Neutrophil (primary cell): ENCODE data around the gene MAN1A2.
"Not testable (repeated sequence)": the region's sequence is repeated elsewhere in the genome, so short reads cannot be mapped to it uniquely, and the experiment has no call there.

Experiments used
- H3K27ac ChIP-seq: fragments of 200-600 bp; sonication (generic); 2 replicates; pipeline ENCODE4 v1.5.1; 2016; ENCODE audit warnings: mild to moderate bottlenecking, moderate library complexity
- H3K27me3 ChIP-seq: fragments of 200-600 bp; sonication (generic); 2 replicates; pipeline ENCODE4 v1.6.0; 2016; ENCODE audit warnings: mild to moderate bottlenecking
- H3K36me3 ChIP-seq: fragments of 200-600 bp; sonication (generic); 2 replicates; pipeline ENCODE4 v1.5.1; 2017
- H3K4me1 ChIP-seq, 2 experiments: fragments of 200-600 bp in 1 of 2; sonication (generic) in 1 of 2; 1 replicate in 1 of 2; 2 replicates in 1 of 2; pipeline versions ENCODE4 v1.5.1 to v1.6.1; 2013 to 2016; ENCODE audit warnings: low read depth in 1 of 2, low read length in 1 of 2, mild to moderate bottlenecking in 1 of 2, moderate library complexity in 1 of 2; ENCODE audit not compliant: control insufficient read depth in 1 of 2, insufficient read depth in 1 of 2
- H3K4me3 ChIP-seq, 2 experiments: fragments of 200-600 bp in 1 of 2; sonication (generic) in 1 of 2; 1 replicate in 1 of 2; 2 replicates in 1 of 2; pipeline ENCODE4 v1.5.1; 2013 to 2016; ENCODE audit warnings: low read depth in 1 of 2, low read length in 1 of 2, mild to moderate bottlenecking in 1 of 2, moderate library complexity in 1 of 2
- H3K9me3 ChIP-seq: fragments of 200-600 bp; sonication (generic); 2 replicates; pipeline ENCODE4 v1.5.1; 2016
- CTCF ChIP-seq: fragments of 200-600 bp; sonication (generic); IDR thresholded peaks from 2 replicates; pipeline ENCODE4 v1.5.1; 2016; ENCODE audit warnings: antibody characterized with exemption

The MAN1A2 gene

GRCh38 chr1:117433943-117434342 is 66.7 kb downstream of the MAN1A2 start:
- no peak for TF ChIP-seq CTCF
- Histone ChIP-seq H3K4me1 (no peaks in the 10 kb centered on the region), H3K9me3 (no peaks in the 10 kb centered on the region), H3K27me3 (no peaks in the 10 kb centered on the region), H3K36me3 (no peaks in the 10 kb centered on the region), H3K4me3 (no peak overlapping the region), H3K27ac (no peak overlapping the region)

GRCh38 chr1:117436513-117436912 is 69.3 kb downstream of the MAN1A2 start:
- no peak overlapping the region for H3K27ac ChIP-seq
- no peak overlapping the region for H3K4me3 ChIP-seq
- no peaks in the 10 kb centered on the region for H3K4me1 ChIP-seq
- H3K9me3 ChIP-seq: no peaks in the 10 kb centered on the region
- no peak for TF ChIP-seq CTCF
- H3K27me3 ChIP-seq: no peaks in the 10 kb centered on the region
- H3K36me3 ChIP-seq: no peaks in the 10 kb centered on the region

GRCh38 chr1:117447661-117448060 is 80.4 kb downstream of the MAN1A2 start:
- Histone ChIP-seq H3K27ac (no peak overlapping the region), H3K4me3 (no peak overlapping the region), H3K27me3 (no peaks in the 10 kb centered on the region), H3K9me3 (no peaks in the 10 kb centered on the region), H3K36me3 (no peaks in the 10 kb centered on the region), H3K4me1 (no peaks in the 10 kb centered on the region)
- no peak for TF ChIP-seq CTCF

- H3K4me3 ChIP-seq: no peak overlapping the region
- H3K27me3 ChIP-seq: no peaks in the 10 kb centered on the region
- H3K4me1 ChIP-seq: no peaks in the 10 kb centered on the region
- no peak for TF ChIP-seq CTCF
- no peaks in the 10 kb centered on the region for H3K36me3 ChIP-seq
- no peak overlapping the region for H3K27ac ChIP-seq
- H3K9me3 ChIP-seq: no peaks in the 10 kb centered on the region
Measured at GRCh38 chr1:117452216-117452615, 85.0 kb downstream of the MAN1A2 start.

- TF ChIP-seq CTCF: no peak
- H3K36me3 ChIP-seq: no peaks in the 10 kb centered on the region
- no peak overlapping the region for H3K27ac ChIP-seq
- no peak overlapping the region for H3K4me3 ChIP-seq
- H3K4me1 ChIP-seq: no peaks in the 10 kb centered on the region
- H3K27me3 ChIP-seq: no peaks in the 10 kb centered on the region
- no peaks in the 10 kb centered on the region for H3K9me3 ChIP-seq
Measured at GRCh38 chr1:117453958-117454357, 86.7 kb downstream of the MAN1A2 start.

- H3K9me3 ChIP-seq, H3K27ac ChIP-seq, H3K4me3 ChIP-seq, H3K36me3 ChIP-seq, H3K27me3 ChIP-seq, H3K4me1 ChIP-seq: not testable (repeated sequence)
Measured at GRCh38 chr1:117458410-117458809, 91.2 kb downstream of the MAN1A2 start.
